Measurements from ENCODE around the gene ST6GAL1. TPM values are rescaled to one million over a fixed set of nuclear protein-coding genes. Genes with fewer than 3 reads are reported as not detected.
A peak's percentile ranks its signal among the peaks of the same experiment; 100 is the strongest.
"Not testable (repeated sequence)": the region's sequence is repeated elsewhere in the genome, so short reads cannot be mapped to it uniquely, and the experiment has no call there.

The ST6GAL1 gene
- total and polyA plus RNA-seq, 2 experiments from 2014 or later: 17.6 to 65.1 TPM

- TF ChIP-seq REST (IDR thresholded peaks at IDR 0.05; ENCODE audit: unreplicated experiment) (no peak), ETS1 (IDR thresholded peaks at IDR 0.05) (no peak), ZNF462 (CRISPR knock-in tag; IDR thresholded peaks at IDR 0.05) (no peak), EZH2 (IDR thresholded peaks at IDR 0.05; ENCODE audit: low read depth, unreplicated experiment) (no peak), ZNF114 (CRISPR knock-in tag; IDR thresholded peaks at IDR 0.05) (no peak)
These were observed 36.1 kb downstream of the ST6GAL1 start (continued) for GRCh38 chr3:186966406-186966805.

GRCh38 chr3:186967236-186967635 lies 36.9 kb downstream of the ST6GAL1 start:
- H3K4me3 Mint-ChIP-seq; H3K9me2 ChIP-seq (ENCODE audit: insufficient read depth); H3K27me3 ChIP-seq (ENCODE audit: insufficient read depth); H2AFZ ChIP-seq; H4K20me1 ChIP-seq (replicated peaks; ENCODE audit: insufficient read depth); DNase-seq (ENCODE audit: low spot score); H3F3A ChIP-seq (replicated peaks; ENCODE audit: low read depth); ATAC-seq; H3K36me3 ChIP-seq (ENCODE audit: insufficient read depth); H3K4me3 ChIP-seq; H3K4me2 ChIP-seq; H3K27me3 Mint-ChIP-seq (ENCODE audit: insufficient read depth, low read depth, poor library complexity); H3K9me3 Mint-ChIP-seq: not testable (repeated sequence)
- Histone ChIP-seq H3K27ac (ENCODE audit: low read depth) (peak overlapping the region; percentile 95; the same call in 1 of the 2 replicates), H3K4me1 (ENCODE audit: insufficient read depth) (peaks cover 48% of the 10 kb centered on the region), H3K79me2 (replicated peaks; ENCODE audit: insufficient read depth) (peaks cover 23% of the 10 kb centered on the region)
- Mint-ChIP-seq H3K4me1 (peaks cover 55% of the 10 kb centered on the region), H3K27ac (peak overlapping the region; percentile 81; the same call in 1 of the 2 replicates), H3K36me3 (ENCODE audit: low read depth) (peaks cover 71% of the 10 kb centered on the region)
